ENCODE results near the gene POLN.
"Not testable (repeated sequence)": the region's sequence is repeated elsewhere in the genome, so short reads cannot be mapped to it uniquely, and the experiment has no call there.

Gene POLN

DNA sequence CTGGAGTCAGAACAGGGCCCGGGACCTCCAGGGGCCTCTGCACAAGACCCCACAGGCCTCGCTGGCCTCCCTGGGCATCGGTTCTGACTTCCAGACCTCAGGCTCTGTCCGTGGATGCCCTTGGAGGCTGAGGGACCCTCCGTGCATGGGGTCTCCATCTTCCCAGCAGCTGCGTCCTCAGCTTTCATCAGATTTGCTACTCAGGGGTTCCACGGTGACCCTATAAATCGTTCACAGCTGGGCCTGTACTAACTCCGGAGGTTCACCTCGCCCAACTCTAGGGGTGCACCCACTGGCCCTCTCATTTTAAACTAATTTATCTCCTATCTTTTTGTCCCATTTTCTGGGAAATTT lies 33.1 kb upstream of the POLN start:
- DNase-seq, result not testable (repeated sequence)

- no peak for DNase-seq
These were observed 32.6 kb upstream of the POLN start for GRCh38 chr4:2274320-2275043.

DNA sequence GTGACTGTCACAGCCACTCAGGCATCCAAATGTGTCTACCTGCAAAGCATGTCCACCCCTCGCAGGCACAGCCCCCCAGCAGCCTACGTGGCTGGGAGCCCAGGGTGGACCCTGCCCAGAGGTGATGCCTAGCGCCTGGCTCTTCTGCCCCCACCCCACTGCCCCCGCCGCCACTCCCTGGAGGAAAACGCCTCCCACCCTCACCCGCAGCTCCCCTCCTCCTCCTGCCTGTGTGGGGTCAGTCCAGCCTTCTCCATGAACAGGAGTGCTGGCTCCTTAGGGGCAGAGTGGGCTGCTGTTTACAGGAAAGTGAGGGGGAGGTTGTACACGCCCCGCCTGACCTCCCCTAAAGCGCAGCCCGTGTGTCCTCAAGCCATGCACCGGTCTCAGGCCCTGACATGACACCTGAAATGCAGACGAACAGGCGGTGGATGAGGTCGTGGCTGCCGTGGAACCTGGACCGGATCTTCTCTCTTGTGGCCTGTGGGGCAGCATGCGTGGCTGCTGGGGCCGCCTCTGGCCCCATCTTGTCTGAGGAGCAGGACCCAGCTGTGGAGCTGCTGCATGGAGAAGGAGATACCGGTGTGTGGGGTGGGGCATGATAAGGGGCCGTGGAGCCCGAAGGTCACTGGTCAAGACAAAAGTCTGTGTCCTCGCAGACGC lies 31.9 kb upstream of the POLN start:
- no peak for DNase-seq

DNA sequence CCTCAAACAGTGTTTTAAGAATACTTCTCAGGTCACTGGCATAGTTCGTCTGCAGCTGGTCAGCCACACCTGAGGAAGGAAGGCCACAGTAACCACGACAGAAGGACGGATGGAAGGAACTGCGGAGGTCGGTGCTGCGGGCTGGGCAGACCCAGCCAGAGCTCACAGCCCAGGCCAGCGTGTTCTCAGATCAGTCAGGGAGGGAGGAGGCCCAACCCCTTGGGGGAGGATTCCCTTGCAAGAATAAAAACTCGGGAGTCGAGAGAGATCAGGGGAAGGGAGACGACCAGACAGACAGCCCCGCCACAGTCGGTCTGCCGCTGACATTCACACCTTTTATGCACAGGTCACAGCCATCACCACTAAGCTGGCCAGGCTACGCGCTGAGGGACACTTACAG lies 31.3 kb upstream of the POLN start:
- no peak for DNase-seq

GRCh38 chr4:2272828-2273120 lies 30.9 kb upstream of the POLN start:
- no peak for DNase-seq

GRCh38 chr4:2272026-2272827 lies 30.3 kb upstream of the POLN start:
- DNase-seq, result no peak

GRCh38 chr4:2271279-2272025 lies 29.5 kb upstream of the POLN start:
- DNase-seq, result no peak

DNA sequence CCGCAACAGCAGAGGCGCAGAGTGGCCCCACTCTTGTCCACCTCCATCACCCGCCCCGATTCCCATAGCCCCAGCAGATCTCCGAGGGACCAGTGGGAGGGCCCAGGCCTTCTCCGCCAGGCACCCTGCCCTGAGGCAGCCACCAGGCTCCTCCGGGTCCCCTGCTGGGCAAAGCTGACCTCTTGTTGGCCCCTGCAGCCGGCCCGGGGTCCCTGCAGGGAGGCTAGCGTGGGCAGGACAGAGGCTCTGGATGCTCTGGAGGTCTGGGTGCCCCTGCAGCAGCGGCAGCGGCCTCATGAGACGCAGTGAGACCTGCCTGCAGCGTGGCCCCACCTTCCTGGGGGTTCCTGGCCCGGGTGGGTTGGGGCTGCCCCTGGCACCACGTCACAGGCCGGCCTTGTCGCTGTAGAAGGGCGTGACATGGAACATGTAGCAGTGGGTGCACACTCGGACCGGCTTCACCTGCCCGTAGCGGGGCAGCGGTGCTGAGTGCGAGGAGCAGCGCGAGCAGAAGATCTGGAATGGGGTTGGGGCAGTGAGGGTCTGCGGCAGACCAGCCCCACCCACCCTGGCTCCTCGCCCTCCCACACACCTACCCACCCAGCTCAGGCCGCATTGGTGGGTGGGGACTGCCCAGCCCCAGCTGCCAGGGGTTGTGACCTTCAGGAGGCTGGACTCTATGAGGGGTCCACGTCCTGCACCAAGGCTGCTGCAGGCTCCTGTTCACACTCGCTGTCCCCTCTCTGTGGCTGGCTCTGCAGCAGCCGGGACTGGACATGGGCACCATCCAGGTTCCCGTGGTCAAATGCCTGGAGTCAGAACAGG lies 28.6 kb upstream of the POLN start:
- DNase-seq, result no peak

GRCh38 chr4:2269618-2270163 lies 27.8 kb upstream of the POLN start:
- no peak for DNase-seq

DNA sequence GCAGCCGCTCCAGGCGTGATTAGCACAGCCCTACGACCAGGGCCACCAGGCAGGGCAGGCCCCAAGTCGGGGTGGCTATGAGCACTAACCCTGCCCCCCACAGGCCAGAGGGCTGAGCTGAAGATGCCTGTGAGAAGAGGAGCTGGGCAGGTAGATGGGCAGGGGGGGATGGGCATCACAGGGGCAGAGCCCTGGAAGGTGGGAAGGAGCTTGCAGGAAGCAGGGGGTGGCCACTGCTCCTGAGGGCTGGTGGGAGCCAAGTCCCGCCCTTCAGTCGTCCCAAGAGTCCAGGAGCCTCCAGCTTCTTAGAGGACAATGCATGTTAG lies 27.2 kb upstream of the POLN start:
- no peak for DNase-seq

GRCh38 chr4:2268357-2269205 lies 26.7 kb upstream of the POLN start:
- no peak for DNase-seq

DNA sequence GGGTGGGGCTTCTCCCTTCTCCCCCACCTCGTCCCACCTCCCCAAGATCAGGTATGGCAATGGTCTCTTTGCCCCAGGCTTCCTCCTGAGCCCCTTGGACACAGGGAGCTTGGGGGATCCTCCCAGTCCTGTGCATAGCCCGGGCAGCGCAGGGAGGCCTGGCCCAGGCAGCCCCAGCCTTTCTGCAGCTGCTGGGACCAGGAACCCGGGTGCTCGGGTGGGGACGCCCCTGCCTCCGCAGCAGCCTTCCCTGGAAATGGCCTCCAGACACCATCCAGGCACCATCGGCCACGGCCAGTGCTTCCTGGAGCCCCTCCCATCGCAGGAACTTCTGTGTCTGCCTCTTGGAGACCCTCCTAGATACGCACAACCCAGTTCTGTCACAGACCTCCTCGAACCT lies 25.9 kb upstream of the POLN start:
- DNase-seq, result no peak

DNA sequence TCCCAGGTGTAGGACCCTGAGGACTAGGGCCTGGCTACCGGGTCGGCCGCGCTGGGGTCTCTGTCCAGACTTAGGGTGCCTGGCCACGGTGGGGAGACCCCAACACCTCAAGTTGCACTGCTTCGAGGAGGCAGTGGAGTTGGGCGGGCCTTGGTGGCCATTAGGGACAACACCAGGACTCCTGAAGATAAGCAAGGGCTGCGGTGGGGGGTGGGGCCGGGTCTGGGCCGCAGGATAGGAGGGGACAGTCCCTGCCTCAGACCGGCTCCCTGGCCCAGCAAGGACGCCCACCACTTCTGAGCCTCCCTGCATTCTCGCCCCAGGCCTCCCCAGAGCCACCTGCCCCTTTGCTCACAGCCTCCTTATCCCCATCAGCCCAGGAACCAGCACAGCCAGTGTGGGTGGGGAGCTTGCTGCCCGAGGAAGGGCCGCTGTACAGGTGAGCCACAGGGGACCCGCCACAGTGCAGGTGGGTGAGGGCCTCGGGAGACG lies 25.4 kb upstream of the POLN start:
- no peak for DNase-seq

- no peak for DNase-seq
These were observed 24.9 kb upstream of the POLN start for GRCh38 chr4:2266821-2267220.

DNA sequence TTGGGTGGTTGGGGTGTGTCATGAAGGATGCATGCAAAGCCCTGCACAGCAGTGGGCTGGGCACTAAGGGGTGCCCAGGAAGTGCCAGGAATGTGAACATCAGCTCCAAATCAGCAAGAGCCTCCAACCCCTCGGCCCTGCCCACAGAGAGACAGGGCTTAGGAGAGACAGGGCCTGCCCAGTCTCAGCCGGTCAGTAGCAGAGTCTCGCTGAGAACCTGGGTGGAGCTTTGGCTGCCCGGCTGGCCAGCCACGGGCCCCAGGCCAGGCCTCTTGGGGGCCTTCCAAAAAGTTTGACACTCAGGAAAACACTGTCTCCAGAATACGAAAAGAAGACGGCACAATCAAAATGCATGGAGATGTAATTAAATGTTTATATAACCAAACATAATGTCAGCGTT lies 24.3 kb upstream of the POLN start:
- DNase-seq, result no peak

DNA sequence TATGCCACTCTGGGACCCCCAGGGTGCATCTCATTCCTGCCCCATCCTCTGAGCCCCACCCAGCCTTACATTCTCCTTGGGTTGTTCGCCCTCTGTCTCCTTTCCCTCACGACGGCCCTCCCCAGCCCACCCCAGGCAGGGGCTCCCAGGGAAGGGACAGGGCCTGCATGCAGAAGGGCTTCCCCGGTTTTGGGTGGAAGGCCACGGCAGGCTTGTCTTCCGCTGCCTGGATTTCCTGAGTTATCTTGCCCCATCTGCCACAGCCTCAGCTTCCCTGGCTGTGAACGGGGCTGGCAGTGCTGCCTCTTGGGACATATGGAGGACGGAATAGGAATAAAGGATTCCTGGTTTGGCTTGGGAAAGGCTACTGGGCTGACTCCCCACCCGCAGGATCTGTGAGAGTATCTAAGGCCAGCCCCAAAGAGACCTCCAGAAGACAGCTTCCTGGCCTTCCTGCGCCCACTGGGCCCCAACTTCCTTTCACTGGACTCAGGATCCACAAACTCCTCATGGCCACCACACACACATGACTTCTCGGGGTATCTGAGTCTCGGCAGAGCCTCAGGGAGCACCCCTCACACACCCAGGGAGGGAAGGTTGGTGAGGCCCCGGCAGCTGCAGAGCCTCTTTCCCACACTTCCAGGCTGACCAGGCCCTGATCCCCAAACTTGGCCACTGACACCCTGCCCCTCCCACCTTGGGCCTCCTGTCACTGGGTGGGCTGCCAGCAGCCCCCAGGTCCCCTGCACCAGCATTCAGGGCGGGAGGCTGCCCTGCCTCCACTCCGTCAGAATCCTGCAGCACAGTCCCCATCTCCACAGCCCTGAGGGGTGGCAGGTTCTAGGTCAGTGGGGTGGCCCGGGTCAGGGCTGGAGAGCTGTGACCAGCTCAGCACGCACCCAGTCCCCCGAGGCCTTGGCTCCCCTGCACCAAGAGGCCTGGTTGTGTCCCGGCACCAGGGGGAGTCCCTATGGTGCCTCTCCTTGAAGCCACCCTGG lies 23.5 kb upstream of the POLN start:
- DNase-seq, result no peak

- no peak for DNase-seq
These were observed 22.6 kb upstream of the POLN start for GRCh38 chr4:2264481-2265041.

GRCh38 chr4:2263926-2264321 lies 22.0 kb upstream of the POLN start:
- DNase-seq, result no peak

- DNase-seq, result no peak
These were observed 21.0 kb upstream of the POLN start for GRCh38 chr4:2262944-2263250.
